Esophagus squamous epithelium (tissue), 4 donors: ENCODE results near the gene SYT2.
"Not testable (repeated sequence)": the region's sequence is repeated elsewhere in the genome, so short reads cannot be mapped to it uniquely, and the experiment has no call there.

Experiments used
- CTCF ChIP-seq, 6 experiments: fragments of 450-650 bp in 4 of 6; fragments of 200-600 bp in 2 of 6; sonication (generic) in 2 of 6; IDR thresholded peaks; one replicate each; pipeline ENCODE4 v1.5.1; 2016 to 2019; ENCODE audit warnings: antibody characterized with exemption in 6 of 6, mild to moderate bottlenecking in 4 of 6, moderate library complexity in 4 of 6
- POLR2A ChIP-seq, 4 donors: fragments of 450-650 bp; IDR thresholded peaks; one replicate each; pipeline ENCODE4 v1.6.1; 2017; ENCODE audit warnings: antibody characterized with exemption in 4 of 4, mild to moderate bottlenecking in 4 of 4, moderate library complexity in 3 of 4

GRCh38 chr1:202550088-202550487 lies 160.2 kb downstream of the SYT2 start:
- not testable (repeated sequence) for TF ChIP-seq POLR2A, CTCF (IDR thresholded peaks at IDR 0.05)
